Cardiac fibroblast (primary cell): ENCODE results near the gene TFG.

ENCODE experiments used
- DNase-seq, 2 donors: peaks; one replicate each; pipeline versions ENCODE4 v3.0.0 to v3.0.0-alpha.2; 2010; ENCODE audit warnings: low read depth in 2 of 2
- H3K4me3 ChIP-seq, 2 donors: replicated peaks in 1 of 2; 1 replicate in 1 of 2; 2 replicates in 1 of 2; pipeline ENCODE4 v1.5.1; 2011; ENCODE audit warnings: low read depth in 2 of 2, low read length in 2 of 2, mild to moderate bottlenecking in 2 of 2, moderate library complexity in 1 of 2
- CTCF ChIP-seq: IDR thresholded peaks from one replicate; pipeline ENCODE4 v1.5.1; 2011; ENCODE audit warnings: low read depth, mild to moderate bottlenecking, low read length, inconsistent platforms

Gene TFG

GRCh38 chr3:100697723-100698285 lies 11.5 kb upstream of the TFG start:
- TF ChIP-seq CTCF, result no peak
- DNase-seq, result no peak
- H3K4me3 ChIP-seq, result no peak overlapping the region

- no peak overlapping the region for H3K4me3 ChIP-seq
- TF ChIP-seq CTCF, result no peak
- no peak for DNase-seq
These were observed 10.6 kb upstream of the TFG start for GRCh38 chr3:100698736-100699135.

GRCh38 chr3:100700708-100701107 lies 8.6 kb upstream of the TFG start:
- H3K4me3 ChIP-seq, result no peak overlapping the region
- no peak for TF ChIP-seq CTCF
- DNase-seq, result no peak

GRCh38 chr3:100702082-100702979 lies 7.0 kb upstream of the TFG start:
- TF ChIP-seq CTCF, result no peak
- no peak overlapping the region for H3K4me3 ChIP-seq
- DNase-seq, result no peak

- H3K4me3 ChIP-seq, result no peak overlapping the region
- DNase-seq, result no peak
- TF ChIP-seq CTCF, result no peak
These were observed 6.3 kb upstream of the TFG start for GRCh38 chr3:100702980-100703345.

- TF ChIP-seq CTCF, result no peak
- no peak overlapping the region for H3K4me3 ChIP-seq
- no peak for DNase-seq
These were observed 5.4 kb upstream of the TFG start for GRCh38 chr3:100703865-100704264.
